ENCODE data around the gene PPIH. TPM values are rescaled to one million over a fixed set of nuclear protein-coding genes. Genes with fewer than 3 reads are reported as not detected.

PPIH gene
- total RNA-seq, 1 experiment from 2014 or later = 79.0 TPM

- POLR2A ChIA-PET (ENCODE audit: low non-redundant PET) = interaction anchor here (0.7 kb wide), 2 partner anchors 20 to 75 kb away, joined by 4 read pairs; no protein-coding TSS in a partner anchor
- no peak for TF ChIP-seq EZH2 (IDR thresholded peaks at IDR 0.05; ENCODE audit: borderline replicate concordance, low read depth, low read length, poor library complexity, severe bottlenecking)
- no peak for TF ChIP-seq CTCF (conservative IDR thresholded peaks at IDR 0.05; ENCODE audit: low read depth, low read length)
- peaks cover 28% of the 10 kb centered on the region for H3K4me1 ChIP-seq (ENCODE audit: insufficient read depth, low read length, poor library complexity, severe bottlenecking)
- peaks cover 68% of the 10 kb centered on the region for H3K36me3 ChIP-seq (ENCODE audit: insufficient read depth, low read length, poor library complexity, severe bottlenecking)
- no peak for DNase-seq (ENCODE audit: low spot score)
- H3K4me3 ChIP-seq (ENCODE audit: low read depth, low read length, poor library complexity, severe bottlenecking) = no peak overlapping the region
- H3K27me3 ChIP-seq (replicated peaks; ENCODE audit: insufficient read depth, low read depth, low read length, poor library complexity) = no peaks in the 10 kb centered on the region
- intact Hi-C loops (cut with micrococcal nuclease; ENCODE audit: unreplicated experiment) = no loop called here
- no TSS peak for BruUV-seq (replicated peaks)
- H3K27ac ChIP-seq (ENCODE audit: low read depth, low read length, poor library complexity, severe bottlenecking) = no peak overlapping the region
- H3K9me3 ChIP-seq (ENCODE audit: low read depth, low read length, poor library complexity, severe bottlenecking) = no peaks in the 10 kb centered on the region
- CTCF ChIA-PET = interaction anchor here (0.6 kb wide), 1 partner anchor 606 kb away, joined by 8 read pairs; no protein-coding TSS in a partner anchor
Measured at GRCh38 chr1:42689912-42690311, 31.7 kb downstream of the PPIH start.

DNA sequence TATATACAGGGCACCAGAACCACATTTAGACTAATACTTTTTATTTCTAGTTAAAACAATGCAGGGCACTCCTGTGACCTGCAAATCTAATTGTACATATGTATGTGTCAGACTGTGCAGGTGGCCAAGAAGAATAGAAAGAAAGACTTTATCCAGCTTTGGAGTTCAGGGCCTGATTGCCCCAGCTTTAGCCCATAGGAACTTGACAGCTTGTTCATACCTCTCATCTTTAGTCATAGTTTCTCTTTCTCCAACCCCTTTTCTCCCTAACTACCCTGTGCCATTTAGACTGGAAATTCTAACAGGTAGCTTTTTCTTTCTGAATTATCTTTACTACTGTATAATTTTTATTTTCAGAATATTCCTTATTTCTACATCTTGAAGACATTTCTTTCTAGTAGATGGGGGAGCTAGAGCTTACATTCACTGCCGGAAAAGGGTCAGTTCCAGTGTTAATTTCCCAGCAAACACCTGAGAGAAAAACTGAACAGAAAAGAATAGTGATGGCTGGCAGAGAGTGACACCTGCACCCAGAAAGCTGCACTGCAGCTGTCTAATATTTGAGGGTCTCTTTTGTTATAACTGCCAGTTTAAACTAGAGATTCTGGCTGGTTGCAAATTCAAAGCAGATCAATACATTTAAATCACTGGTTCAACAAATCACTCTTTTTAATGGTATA is 32.4 kb downstream of the PPIH start:
- Histone ChIP-seq H3K27me3 (replicated peaks; ENCODE audit: insufficient read depth, low read depth, low read length, poor library complexity) (no peaks in the 10 kb centered on the region), H3K36me3 (ENCODE audit: insufficient read depth, low read length, poor library complexity, severe bottlenecking) (peaks cover 68% of the 10 kb centered on the region), H3K9me3 (ENCODE audit: low read depth, low read length, poor library complexity, severe bottlenecking) (no peaks in the 10 kb centered on the region), H3K4me1 (ENCODE audit: insufficient read depth, low read length, poor library complexity, severe bottlenecking) (peaks cover 21% of the 10 kb centered on the region), H3K27ac (ENCODE audit: low read depth, low read length, poor library complexity, severe bottlenecking) (no peak overlapping the region), H3K4me3 (ENCODE audit: low read depth, low read length, poor library complexity, severe bottlenecking) (no peak overlapping the region)
- ChIA-PET CTCF (interaction anchor here (0.6 kb wide), 1 partner anchor 605 kb away, joined by 8 read pairs; no protein-coding TSS in a partner anchor), POLR2A (ENCODE audit: low non-redundant PET) (interaction anchor here (0.6 kb wide), 2 partner anchors 9 to 145 kb away, joined by 3 to 4 read pairs; no protein-coding TSS in a partner anchor)
- TF ChIP-seq EZH2 (IDR thresholded peaks at IDR 0.05; ENCODE audit: borderline replicate concordance, low read depth, low read length, poor library complexity, severe bottlenecking) (no peak), CTCF (conservative IDR thresholded peaks at IDR 0.05; ENCODE audit: low read depth, low read length) (no peak)
- intact Hi-C loops (cut with micrococcal nuclease; ENCODE audit: unreplicated experiment) = no loop called here
- DNase-seq (ENCODE audit: low spot score) = no peak
- no TSS peak for BruUV-seq (replicated peaks)

DNA sequence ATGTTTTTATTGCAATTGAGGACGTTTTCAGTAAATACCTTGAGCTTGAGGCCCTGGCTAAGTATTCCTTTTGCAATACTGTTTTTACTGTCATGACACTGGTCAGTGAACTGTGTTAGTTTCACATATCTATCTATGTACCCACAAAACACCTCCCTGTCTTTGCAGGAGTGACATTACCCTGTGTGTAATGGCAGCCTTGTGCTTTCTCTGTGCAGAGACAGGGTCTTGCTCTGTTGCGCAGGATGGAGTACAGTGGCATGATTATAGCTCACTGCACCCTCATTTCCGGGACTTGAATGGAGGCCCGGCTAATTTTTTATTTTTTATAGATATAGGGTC is 32.9 kb downstream of the PPIH start:
- Histone ChIP-seq H3K4me3 (ENCODE audit: low read depth, low read length, poor library complexity, severe bottlenecking) (no peak overlapping the region), H3K4me1 (ENCODE audit: insufficient read depth, low read length, poor library complexity, severe bottlenecking) (peaks cover 16% of the 10 kb centered on the region), H3K9me3 (ENCODE audit: low read depth, low read length, poor library complexity, severe bottlenecking) (no peaks in the 10 kb centered on the region), H3K27me3 (replicated peaks; ENCODE audit: insufficient read depth, low read depth, low read length, poor library complexity) (no peaks in the 10 kb centered on the region), H3K27ac (ENCODE audit: low read depth, low read length, poor library complexity, severe bottlenecking) (no peak overlapping the region), H3K36me3 (ENCODE audit: insufficient read depth, low read length, poor library complexity, severe bottlenecking) (peaks cover 68% of the 10 kb centered on the region)
- no TSS peak for BruUV-seq (replicated peaks)
- ChIA-PET CTCF (no interaction called here), POLR2A (ENCODE audit: low non-redundant PET) (interaction anchor here (0.6 kb wide), 2 partner anchors 10 to 145 kb away, joined by 3 to 4 read pairs; no protein-coding TSS in a partner anchor)
- DNase-seq (ENCODE audit: low spot score) = no peak
- no peak for TF ChIP-seq CTCF (conservative IDR thresholded peaks at IDR 0.05; ENCODE audit: low read depth, low read length)
- intact Hi-C loops (cut with micrococcal nuclease; ENCODE audit: unreplicated experiment) = no loop called here
